Activated B cell treated with CpG ODN at 0.5 μM for 24 hours (primary cell): ENCODE measurements around the gene DNAJA1. TPM values are rescaled to one million over a fixed set of nuclear protein-coding genes. Genes with fewer than 3 reads are reported as not detected.
"Not testable (repeated sequence)": the region's sequence is repeated elsewhere in the genome, so short reads cannot be mapped to it uniquely, and the experiment has no call there.

ENCODE experiments used
- ATAC-seq: fragments of 200-7000 bp; cut with Tn5 transposase; one replicate; pipeline ENCODE4 v1.10.0; 2021; ENCODE audit warnings: low read depth, mild to moderate bottlenecking, moderate library complexity
- CTCF ChIA-PET: fragments of 350-600 bp; sonication (Branson Sonifier 250); formaldehyde crosslinking; loops from one replicate; lab custom pipeline; 2021; ENCODE audit warnings: antibody characterized with exemption; lab: Charles Lee
- POLR2A ChIA-PET: fragments of 350-600 bp; sonication (Branson Sonifier 250); formaldehyde crosslinking; loops from one replicate; lab custom pipeline; 2021; ENCODE audit warnings: antibody characterized with exemption; lab: Charles Lee
- DNase-seq: peaks from one replicate; pipeline ENCODE4 v3.0.0; 2022
- H3K27ac Mint-ChIP-seq: one replicate; pipeline ENCODE4 v1.8.0; 2020; ENCODE audit warnings: mixed read lengths
- H3K27me3 Mint-ChIP-seq: one replicate; pipeline ENCODE4 v1.8.0; 2021; ENCODE audit warnings: mixed read lengths
- H3K36me3 Mint-ChIP-seq: one replicate; pipeline ENCODE4 v1.8.0; 2021; ENCODE audit warnings: low read depth, mixed read lengths
- H3K4me1 Mint-ChIP-seq: one replicate; pipeline ENCODE4 v1.8.0; 2021; ENCODE audit warnings: mixed read lengths
- H3K4me3 Mint-ChIP-seq: one replicate; pipeline ENCODE4 v1.8.0; 2020; ENCODE audit warnings: mild to moderate bottlenecking, mixed read lengths
- H3K9me3 Mint-ChIP-seq: one replicate; pipeline ENCODE4 v1.8.0; 2020; ENCODE audit warnings: mixed read lengths
- CTCF ChIP-seq: fragments of 200-600 bp; IDR thresholded peaks from one replicate; pipeline ENCODE4 v1.8.0; 2022; ENCODE audit warnings: antibody characterized with exemption, mild to moderate bottlenecking
- intact Hi-C: fragments of 100-400 bp; cut with micrococcal nuclease; formaldehyde crosslinking; loops from one replicate; pipeline ENCODE4 v1.15.1; 2024
- total RNA-seq: library from RNA; stranded (reverse); gene quantifications from 2 replicates; pipeline ENCODE4 v1.2.3, GENCODE V29; 2022

The DNAJA1 gene
- total RNA-seq, 1 donor from 2014 or later: 107 TPM

- ChIA-PET CTCF (interaction anchor here (1.0 to 3.6 kb wide), 7 partner anchors 44 to 206 kb away, joined by 3 to 49 read pairs (median 9); partner anchors contain the start of gene B4GALT1), POLR2A (interaction anchor here (0.6 to 2.3 kb wide), 3 partner anchors 76 to 215 kb away, joined by 4 to 14 read pairs (median 4); no protein-coding TSS in a partner anchor)
- H3K27me3 Mint-ChIP-seq: no peaks in the 10 kb centered on the region
- no peak overlapping the region for H3K4me3 Mint-ChIP-seq
- ATAC-seq (peak; percentile 22), DNase-seq (no peak)
- peaks cover 26% of the 10 kb centered on the region for H3K4me1 Mint-ChIP-seq
- intact Hi-C loops: loop anchor here (1.0 to 2.0 kb wide), 6 partner anchors 28 to 183 kb away; partner anchors contain the start of genes B4GALT1 and BAG1
- no peak overlapping the region for H3K27ac Mint-ChIP-seq
- peak; percentile 60 for TF ChIP-seq CTCF
- H3K36me3 Mint-ChIP-seq: peaks cover 3% of the 10 kb centered on the region
- no peaks in the 10 kb centered on the region for H3K9me3 Mint-ChIP-seq
These were observed 56.2 kb downstream of the DNAJA1 start for GRCh38 chr9:33081128-33081851.

- ATAC-seq: no peak
- TF ChIP-seq CTCF: no peak
- Mint-ChIP-seq H3K27ac (peak overlapping the region; percentile 84), H3K27me3 (no peaks in the 10 kb centered on the region), H3K36me3 (no peaks in the 10 kb centered on the region), H3K4me1 (peaks cover 19% of the 10 kb centered on the region), H3K4me3 (peak overlapping the region; percentile 61), H3K9me3 (no peaks in the 10 kb centered on the region)
- intact Hi-C loops: no loop called here
- DNase-seq: no peak
- ChIA-PET POLR2A (interaction anchor here (0.9 to 2.3 kb wide), 6 partner anchors 43 to 144 kb away, joined by 3 to 14 read pairs (median 5); partner anchors contain the start of genes B4GALT1 and DNAJA1), CTCF (interaction anchor here (0.9 to 3.2 kb wide), 9 partner anchors 24 to 205 kb away, joined by 3 to 48 read pairs (median 4); no protein-coding TSS in a partner anchor)
These were observed 57.1 kb downstream of the DNAJA1 start for GRCh38 chr9:33082128-33082527.

DNA sequence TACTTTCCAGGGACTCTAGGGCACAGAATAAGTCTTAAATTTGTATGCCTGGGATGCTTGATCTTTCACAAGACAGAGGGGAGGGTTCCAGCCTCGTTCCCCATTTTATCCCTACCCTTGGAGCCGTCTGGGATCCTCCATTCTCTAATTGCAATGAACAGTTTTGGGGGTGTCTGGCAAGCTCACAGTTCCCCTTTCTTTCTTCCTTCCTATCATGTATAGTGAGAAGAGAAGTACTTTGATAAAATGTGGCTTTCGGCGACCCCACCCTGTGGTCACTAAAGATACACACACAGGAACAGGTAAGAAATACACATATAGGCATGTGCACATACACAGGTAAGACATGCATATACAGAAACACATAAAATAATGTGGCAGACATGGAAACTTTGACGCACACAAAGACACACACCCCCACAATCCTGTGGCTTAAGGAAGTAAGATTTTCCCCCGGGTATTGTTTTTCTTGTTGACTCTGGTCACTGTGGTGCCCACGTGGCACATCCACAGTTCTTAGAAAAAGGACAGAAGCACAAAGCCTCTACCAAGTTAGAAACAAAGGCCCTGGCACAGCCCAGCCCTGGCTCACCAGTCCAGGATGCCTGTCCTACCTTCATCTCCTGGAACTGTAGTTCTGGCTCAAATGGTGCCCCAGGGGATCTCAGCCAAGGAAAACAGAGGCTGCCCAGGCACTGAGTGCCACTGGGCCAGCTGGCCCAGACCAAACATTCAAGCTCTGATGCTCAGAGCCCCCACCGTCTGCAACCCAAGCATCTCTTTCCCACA, 57.7 kb downstream of the DNAJA1 start:
- no peak for DNase-seq
- Mint-ChIP-seq H3K4me3 (peak overlapping the region; percentile 61), H3K4me1 (peaks cover 15% of the 10 kb centered on the region), H3K9me3 (no peaks in the 10 kb centered on the region), H3K27ac (peak overlapping the region; percentile 84), H3K27me3 (no peaks in the 10 kb centered on the region), H3K36me3 (no peaks in the 10 kb centered on the region)
- ChIA-PET CTCF (interaction anchor here (0.9 to 3.2 kb wide), 10 partner anchors 24 to 205 kb away, joined by 3 to 48 read pairs (median 4); partner anchors contain the start of gene B4GALT1), POLR2A (interaction anchor here (0.9 to 2.3 kb wide), 6 partner anchors 42 to 144 kb away, joined by 3 to 14 read pairs (median 5); partner anchors contain the start of genes B4GALT1 and DNAJA1)
- peak; percentile 37 for ATAC-seq
- TF ChIP-seq CTCF: no peak
- intact Hi-C loops: no loop called here

- H3K36me3 Mint-ChIP-seq, H3K27ac Mint-ChIP-seq, DNase-seq, ATAC-seq, POLR2A ChIA-PET, H3K4me3 Mint-ChIP-seq, H3K9me3 Mint-ChIP-seq, intact Hi-C loops, H3K27me3 Mint-ChIP-seq: not testable (repeated sequence)
- peaks cover 15% of the 10 kb centered on the region for H3K4me1 Mint-ChIP-seq
- CTCF ChIA-PET: interaction anchor here (1.1 kb wide), 1 partner anchor 140 kb away, joined by 3 read pairs; no protein-coding TSS in a partner anchor
These were observed 60.6 kb downstream of the DNAJA1 start for GRCh38 chr9:33085672-33086071.

Other genes starting within 250 kb of the DNAJA1 start
- not detected in 2 replicates for gene TMEM215, start 241.7 kb upstream of the DNAJA1 start, total RNA-seq
- 27.4 and 29.7 TPM in 2 replicates for gene APTX, start 23.6 kb upstream of the DNAJA1 start, total RNA-seq
- 26.8 and 28.1 TPM in 2 replicates for gene SMU1, start 51.4 kb downstream of the DNAJA1 start, total RNA-seq
- 111 and 118 TPM in 2 replicates for gene B4GALT1, start 142.1 kb downstream of the DNAJA1 start, total RNA-seq
- not detected in 2 replicates for gene SPINK4, start 214.9 kb downstream of the DNAJA1 start, total RNA-seq
- 58.3 and 58.9 TPM in 2 replicates for gene BAG1, start 239.4 kb downstream of the DNAJA1 start, total RNA-seq
- gene CHMP5, start 239.8 kb downstream of the DNAJA1 start, total RNA-seq: 27.4 and 28.1 TPM in 2 replicates